Left renal cortex interstitium (tissue), 4 donors: ENCODE measurements around the gene CYP19A1. TPM values are rescaled to one million over a fixed set of nuclear protein-coding genes. Genes with fewer than 3 reads are reported as not detected.

Experiments
- DNase-seq, 4 donors: peaks; one replicate each; pipeline ENCODE4 v3.0.0-alpha.2; 2013; ENCODE audit warnings: low read depth in 4 of 4, low spot score in 2 of 4, missing footprints in 1 of 4
- polyA plus RNA-seq, 4 donors: library from polyadenylated mRNA; unstranded; fragments of 120-200 nt; gene quantifications; one replicate each; pipeline ENCODE4 v1.2.1, GENCODE V29; 2013; ENCODE audit not compliant: insufficient read length in 4 of 4

CYP19A1 gene
- polyA plus RNA-seq, 4 donors, result 0.14 to 0.99 TPM; not detected in 2

DNA sequence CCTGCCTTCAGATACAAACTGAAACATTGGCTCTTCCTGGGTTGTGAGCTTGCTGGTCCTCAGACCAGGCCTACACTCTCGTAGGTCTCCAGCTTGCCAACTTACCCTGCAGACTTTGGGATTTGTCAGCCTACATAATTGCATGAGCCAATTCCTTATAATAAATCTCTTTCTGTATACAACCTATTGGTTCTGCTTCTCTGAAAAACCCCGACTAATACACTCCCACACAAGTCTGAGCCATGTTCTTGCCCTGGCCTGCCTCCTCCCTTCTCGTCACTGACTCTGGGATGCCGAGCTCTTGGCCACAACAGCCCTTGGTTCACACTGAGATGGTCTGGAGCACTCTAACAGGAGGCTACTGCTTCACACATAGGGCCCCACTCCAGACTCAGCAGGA lies 9.5 kb downstream of the CYP19A1 start:
- DNase-seq, result no peak

DNA sequence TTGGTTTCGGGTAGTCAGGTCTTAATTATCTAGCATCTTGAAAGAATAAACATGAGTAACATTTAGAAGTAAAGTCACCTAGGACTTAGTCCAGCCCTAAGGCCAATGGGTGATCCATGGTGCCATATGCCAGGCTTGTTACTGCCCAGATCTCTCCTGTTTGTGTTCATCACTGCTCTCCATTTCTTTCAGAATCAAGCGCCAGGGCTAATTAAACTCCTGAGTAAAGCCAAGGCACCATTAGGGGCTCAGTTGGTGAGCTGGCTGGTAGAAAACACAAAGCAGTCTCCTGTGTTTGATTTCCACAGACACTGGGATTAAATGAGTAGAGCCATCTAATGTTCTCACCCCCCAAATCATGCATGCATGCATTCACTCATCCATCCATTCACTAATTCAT lies 11.3 kb downstream of the CYP19A1 start:
- DNase-seq, result no peak

DNA sequence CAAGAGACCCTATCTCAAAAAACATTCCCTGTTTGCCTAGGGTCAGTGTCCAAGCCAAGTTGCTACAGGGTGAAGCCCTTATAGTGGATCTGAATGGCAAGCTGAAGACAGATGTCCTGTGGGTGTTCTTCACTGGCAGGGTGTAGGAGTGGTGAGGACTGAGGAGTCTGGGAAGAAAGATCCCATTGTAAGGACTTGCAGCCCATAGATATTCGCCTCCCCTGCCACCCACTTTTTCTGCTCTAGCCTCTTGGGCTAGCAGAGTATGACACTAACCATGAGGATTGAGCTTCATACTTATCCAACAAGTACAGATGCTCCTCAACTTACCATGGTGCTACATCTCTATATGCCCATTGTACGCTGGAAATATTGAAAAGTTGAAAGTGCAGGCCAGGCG lies 13.2 kb downstream of the CYP19A1 start:
- no peak for DNase-seq

DNA sequence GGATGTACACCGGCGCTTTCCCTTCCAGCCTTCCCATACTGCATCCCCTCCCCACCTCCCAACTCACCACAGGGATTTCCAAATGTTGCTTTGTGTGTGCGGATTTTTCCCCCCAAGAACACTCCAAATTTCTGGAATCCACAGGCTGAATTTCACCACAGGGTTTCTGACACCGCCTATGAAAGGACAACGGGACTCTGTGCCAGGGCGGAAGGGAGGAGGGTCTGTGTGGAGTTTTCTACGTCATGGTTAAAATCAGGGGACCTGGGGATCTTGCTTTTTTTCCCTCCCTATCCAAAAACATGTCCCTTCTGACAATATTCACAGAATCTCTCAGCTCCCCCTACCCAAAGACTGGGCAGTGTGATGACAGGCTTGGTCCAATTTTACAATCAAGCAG lies 14.6 kb downstream of the CYP19A1 start:
- DNase-seq, result no peak

DNA sequence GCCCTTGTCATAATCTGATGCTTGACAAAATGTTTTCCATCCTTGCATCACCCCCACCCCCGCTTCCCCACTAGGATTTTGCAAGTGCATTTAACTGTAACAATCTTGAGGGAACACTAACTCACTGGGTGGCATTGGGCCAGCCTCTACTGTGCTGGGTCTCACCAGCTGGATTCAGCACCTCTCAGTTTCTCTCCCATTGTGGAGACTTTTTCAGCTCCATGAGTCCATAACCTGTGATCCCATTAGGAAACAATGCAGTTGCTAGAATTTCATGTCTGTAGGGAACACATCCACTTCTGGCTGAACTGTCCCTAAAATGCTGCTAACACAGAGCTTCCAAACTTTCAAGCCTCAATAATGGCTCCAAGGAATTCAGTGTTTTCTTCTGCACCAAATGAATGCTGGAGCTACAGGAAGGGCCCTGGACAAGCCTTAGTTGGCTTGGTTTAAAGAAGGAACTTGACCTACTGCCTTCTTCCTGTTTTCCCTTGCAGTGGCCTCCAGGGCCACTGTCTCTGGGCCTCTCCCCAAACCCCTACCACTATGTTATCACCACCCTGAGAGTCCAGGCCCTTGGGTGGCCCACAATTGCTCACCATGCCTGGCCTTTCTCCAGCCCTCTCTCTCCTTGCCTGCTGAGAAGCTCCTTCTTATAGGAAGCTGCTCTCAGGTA lies 15.6 kb downstream of the CYP19A1 start:
- no peak for DNase-seq

DNA sequence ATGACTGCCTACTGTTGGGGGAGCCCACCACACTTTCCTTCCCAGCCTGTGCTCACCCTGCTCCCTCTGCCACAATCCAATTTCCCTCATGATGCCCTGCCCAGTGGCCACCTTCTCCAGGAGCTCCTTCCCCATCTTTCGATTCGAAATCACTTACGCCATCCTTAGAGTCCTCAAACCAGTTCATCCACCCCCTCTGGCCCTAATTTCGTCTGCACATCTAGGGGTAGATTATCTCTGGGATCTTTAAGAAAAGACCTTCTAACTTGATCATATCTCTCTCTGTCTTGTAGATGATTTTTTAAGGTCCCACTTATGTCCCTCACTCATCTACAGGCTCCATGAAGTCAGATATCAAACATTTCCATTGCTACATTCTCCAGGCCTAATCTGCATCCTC lies 17.1 kb downstream of the CYP19A1 start:
- DNase-seq, result no peak

DNA sequence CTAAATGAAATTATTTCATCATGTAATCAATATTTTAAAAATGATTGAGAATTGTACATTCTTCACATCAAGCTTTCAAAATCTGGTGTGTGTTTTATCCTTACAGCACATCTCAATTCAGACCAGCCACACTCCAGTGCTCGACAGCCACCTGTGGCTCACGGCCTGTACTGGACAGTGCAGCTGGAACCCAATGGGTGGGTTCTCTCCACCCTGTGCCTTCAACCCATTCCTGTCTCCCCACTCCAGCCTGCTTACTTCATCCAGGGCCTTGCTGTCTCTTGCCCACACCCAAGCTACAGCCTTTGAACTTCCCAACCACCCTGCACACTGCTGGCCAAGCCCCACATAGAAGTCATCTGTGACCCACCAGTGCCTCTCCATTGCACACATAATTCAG lies 17.6 kb downstream of the CYP19A1 start:
- DNase-seq, result no peak

DNA sequence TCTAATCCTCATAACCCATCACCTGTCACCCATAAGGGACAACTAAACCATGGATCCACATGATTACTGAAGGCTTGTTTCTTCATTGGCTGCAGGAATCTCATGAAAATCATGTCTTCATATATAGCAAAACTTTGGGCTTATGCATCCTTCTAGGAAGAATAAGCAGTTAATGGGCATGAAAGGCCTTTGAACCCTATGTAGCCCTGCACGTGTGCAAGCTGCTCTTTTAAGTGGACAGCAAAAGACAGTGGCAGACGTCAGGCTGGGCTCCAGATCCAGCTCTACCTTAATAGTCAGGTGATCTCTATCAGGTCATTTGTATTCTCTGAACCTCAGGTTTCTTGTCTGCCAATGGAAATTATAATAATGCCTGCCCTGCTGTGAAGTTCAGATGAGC lies 18.9 kb downstream of the CYP19A1 start:
- no peak for DNase-seq

DNA sequence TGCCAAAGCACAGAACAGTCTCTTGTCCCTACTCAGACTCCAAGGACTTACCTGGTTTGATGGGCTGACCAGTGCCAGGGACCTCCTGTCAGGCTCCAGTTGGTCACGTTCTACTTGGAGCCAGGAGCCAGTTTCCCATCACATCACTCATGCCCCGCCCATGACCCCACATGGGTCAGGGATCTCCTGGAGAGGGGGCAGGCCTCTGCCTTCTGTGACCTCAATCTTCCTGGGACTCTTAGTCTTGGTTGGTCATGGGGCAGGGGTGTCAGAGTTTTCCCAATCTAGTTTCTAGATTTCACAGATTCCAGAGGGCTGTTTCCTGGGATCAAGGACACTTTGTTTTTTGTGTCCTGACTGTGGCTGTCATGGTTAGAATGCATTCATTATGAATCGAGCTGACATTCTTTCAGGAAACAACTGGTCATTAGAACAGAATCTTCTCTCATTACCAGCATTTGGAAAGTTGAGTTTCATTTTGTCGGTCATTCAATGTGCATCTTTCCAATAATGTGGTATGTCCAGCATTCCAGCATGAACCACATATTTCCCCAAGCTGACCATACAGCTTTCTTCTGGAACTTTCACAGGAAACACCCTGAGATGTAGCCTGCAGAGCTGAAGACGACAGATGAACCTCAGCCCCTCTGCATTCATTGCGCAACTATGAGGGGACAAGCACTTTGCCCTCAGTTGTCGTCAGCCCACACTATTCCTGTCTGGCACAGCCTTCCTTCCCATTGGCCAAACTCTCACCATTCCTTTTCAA lies 19.8 kb downstream of the CYP19A1 start:
- DNase-seq, result no peak

DNA sequence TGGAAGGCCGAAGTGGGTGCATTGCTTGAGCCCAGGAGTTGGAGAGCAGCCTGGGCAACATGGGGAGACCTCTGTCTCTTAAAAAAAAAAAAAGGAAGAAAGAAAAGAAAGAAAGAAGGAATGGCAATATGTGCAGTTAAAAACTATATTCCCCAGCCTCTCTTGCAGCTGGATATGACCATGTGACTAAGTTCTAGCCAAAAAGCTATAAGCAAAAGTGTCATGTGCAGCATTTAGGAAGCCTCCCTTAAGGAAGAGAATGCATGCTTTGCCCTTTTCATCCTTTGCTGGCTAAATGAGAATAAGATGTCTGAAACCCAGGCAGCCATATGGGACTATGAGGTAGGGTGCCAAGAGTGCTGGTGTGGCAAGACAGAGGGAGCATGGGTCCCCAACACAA lies 21.8 kb downstream of the CYP19A1 start:
- DNase-seq, result no peak

DNA sequence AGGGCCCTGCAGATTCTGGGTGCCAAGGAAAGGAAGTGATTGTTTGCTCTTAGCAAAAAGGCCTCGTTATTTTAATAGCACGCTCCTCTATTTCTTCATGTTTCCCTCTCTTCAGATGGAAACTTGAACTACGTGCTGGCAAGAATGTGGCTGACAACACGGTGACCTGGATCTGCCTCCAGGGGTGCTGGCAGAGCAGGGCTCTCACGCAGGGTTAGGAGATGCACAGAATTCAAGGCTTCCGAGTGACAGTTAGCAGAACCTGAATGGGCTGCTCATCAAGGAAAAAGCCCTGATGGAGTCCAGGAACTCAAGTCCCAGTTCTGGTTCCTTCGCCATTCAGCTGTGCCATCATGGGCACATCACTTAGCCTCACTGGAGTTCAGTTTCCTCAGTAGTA lies 22.7 kb downstream of the CYP19A1 start:
- no peak for DNase-seq

DNA sequence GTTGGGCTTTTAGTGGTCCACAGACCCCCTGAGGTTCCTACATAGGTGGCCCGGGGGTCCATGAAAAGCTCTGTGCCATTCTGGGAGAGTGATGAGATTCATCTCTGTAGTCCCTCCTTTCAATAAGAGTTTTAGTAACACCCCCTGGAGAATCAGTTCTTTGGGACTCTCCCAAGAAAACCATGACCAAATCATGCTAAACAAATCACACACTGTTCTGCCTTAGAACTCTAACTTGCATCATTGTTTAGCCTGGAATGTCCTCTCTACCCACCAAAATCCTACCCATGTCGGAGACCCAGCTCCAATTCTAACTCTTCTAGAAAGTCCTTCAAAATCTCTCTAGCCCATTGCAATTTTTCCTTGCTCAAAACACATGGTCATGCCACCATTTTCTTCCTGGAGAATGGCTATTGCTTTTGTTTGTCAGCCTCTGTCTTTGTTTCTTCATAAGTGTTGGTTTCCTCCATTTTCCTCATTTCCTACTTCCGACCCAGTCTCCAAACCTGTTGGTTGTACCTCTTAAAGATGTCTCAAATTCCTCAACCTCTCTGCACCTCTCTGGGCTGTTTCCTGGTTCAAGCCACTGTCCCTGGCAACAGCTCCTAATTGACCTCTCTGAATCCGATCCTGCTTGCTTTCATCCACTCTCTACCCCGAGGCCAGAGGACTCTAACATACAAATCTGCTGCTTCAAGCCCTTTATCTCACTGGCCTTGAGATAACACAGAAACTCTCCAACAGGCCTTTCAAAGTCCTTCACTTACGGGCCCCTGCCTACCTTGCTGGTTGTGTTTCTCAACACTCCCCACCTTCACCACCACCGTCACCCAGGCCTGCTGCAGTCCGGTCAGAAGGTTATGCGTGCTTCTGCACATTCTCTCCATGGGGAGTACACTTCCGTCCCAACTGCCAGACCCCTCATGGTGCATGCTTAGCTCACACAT lies 23.7 kb downstream of the CYP19A1 start:
- DNase-seq, result no peak

DNA sequence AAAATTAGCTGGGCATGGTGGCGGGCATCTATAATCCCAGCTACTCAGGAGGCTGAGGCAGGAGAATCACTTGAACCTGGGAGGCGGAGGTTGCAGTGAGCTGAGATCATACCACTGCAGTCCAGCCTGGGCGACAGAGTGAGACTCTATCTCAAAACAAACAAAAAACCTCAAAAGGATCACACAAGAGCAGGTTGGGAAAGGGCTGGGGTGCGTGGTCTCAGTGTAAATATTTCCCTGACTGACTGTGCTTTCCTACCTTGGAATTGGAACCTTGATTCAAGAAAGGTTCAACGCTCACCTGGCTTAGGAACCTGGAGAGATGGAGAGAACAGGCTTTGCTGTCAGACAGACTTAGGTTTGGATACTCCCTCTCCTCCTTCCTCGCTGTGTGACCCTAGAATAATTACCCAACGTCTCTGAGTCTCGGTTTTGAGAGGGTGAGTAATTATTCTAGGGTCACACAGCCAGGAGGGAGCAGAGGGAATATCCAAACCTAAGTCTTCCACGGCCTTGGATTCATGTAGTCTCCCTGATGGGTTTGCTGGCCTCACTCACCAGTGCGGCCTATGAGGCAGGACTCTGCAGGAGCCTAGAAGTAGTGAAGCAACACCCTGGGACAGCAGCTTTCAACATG lies 24.6 kb downstream of the CYP19A1 start:
- DNase-seq, result no peak

DNA sequence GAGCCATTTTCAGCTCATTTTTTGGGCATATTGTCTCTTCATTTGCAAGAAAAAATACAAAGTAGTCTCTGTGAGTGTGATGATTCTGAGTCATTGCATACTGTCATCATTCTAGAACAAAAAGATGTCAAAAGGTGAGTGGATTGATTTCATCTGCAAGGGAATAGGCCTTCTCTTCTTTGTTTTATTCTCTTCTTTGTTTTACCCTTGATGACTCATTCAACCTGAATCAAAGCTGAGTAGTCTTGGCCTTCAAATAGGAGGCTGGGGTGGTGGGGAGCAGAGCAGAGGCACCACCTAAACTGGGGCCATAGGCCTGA lies 25.4 kb downstream of the CYP19A1 start:
- DNase-seq, result no peak

DNA sequence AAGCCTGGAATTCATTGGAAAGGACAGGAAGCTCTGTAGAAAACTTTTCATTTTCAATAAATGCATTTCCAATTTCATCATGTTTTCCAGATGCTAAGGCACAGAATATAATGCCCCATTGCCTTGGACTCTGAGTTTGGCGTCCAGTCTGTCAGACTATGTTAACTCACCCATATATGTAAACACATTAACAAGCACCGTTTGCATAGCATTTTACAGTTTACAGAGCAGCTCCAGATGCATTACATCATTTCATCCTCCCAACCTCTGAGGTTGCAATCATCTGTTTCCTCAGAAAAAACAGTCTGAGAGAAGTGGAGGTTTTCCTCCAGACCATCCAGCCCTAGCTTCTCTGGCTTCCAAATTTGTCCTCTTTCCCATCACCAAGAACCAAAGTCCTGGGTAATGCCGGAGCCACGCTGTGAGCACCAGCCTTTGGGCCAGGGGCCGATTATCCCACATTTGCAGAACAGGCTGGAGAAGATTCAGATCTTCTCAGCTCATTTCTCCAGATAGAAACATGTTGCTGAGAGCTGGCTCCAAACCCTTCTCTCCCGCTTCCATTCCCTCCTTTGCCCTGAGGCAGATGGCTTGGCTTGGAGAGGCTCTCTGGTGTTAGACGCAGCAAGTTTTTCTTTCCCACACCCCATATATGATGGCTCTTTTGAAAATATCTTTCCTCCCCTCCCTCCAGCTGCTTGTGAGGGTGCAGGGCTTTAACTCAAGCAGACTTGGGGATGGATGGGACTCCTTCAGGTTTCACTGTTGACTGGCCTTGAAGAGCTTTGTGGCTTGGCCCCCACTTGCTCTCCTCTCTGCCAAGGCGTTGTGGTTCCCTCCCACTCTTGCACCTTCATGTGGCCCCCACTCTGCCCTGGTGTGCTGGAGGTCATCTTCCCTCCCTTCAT lies 26.0 kb downstream of the CYP19A1 start:
- DNase-seq, result no peak

DNA sequence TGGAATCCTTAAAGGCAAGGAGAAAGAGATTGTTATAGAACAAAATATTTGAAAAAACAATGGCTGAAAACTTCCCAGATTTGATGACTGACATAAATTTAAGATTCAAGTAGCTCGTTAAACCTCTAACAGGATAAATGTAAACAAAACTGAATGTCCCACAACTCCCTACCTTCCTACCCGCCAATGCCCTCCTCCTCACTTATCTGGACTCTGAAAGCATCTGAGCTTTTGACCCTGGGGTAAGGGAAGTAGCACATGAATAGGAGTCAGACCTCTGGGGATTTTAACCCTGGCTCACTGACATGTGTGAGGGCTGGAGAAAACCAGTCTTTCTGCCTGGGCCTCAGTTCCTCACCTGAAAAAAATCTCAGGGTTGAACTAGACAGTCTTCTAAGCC lies 26.9 kb downstream of the CYP19A1 start:
- DNase-seq, result no peak

DNA sequence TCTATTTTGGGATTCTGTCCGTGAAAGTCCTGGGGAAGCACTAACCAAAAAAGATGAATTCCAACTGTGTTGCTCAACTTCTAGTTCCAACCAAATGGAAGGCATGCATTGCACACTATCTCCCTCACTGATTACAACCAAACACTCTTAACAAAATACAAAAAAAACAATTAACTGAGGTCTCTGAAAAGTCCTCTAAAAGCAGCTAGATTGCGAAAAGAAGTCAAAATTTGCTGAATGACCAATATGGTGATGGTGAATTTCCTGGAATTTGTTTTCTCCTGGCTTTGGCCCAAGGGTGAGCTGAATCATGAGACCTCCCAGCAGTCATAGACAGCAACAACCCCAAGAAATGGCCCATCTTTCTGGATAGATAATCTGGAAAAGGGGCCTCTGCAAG lies 28.3 kb downstream of the CYP19A1 start:
- DNase-seq, result no peak

DNA sequence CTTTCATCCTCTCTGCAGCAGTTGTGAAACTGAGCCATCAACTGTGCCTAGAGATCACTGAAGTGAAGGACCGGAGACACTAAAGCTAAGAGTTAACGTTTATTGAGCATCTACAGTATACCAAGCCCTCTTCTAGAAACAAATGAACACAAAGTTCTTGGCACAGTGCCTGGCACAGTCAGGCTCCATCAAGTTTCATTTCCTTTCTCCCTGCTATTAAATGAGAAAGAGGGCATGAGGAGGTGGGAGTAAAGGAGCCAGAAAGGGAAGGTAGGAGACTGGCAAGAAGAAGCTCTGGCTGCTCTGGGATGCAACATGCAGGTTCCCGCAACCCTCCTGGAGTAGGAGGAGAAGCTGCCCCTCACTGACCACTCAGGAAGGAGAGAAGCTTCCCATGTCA lies 30.6 kb downstream of the CYP19A1 start:
- no peak for DNase-seq

DNA sequence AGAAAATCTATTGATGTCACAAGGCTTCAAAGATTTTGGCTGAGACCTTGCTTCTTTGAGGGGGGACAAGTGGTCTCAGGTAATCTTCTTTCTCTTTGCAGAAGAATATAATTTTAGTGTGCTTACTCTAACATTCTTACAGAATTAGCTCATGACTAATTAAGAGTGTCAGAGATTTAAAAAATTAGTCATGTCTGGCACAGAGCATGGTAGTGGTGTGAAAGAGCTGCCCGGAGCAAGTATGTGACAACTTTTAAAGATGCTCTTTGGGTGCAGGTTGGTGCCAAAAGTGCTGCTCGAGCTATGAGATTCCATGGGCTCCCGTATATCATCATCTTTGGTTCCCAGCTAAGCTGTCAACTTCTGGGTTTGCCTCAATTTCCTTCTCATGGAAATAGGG lies 31.1 kb downstream of the CYP19A1 start:
- no peak for DNase-seq

DNA sequence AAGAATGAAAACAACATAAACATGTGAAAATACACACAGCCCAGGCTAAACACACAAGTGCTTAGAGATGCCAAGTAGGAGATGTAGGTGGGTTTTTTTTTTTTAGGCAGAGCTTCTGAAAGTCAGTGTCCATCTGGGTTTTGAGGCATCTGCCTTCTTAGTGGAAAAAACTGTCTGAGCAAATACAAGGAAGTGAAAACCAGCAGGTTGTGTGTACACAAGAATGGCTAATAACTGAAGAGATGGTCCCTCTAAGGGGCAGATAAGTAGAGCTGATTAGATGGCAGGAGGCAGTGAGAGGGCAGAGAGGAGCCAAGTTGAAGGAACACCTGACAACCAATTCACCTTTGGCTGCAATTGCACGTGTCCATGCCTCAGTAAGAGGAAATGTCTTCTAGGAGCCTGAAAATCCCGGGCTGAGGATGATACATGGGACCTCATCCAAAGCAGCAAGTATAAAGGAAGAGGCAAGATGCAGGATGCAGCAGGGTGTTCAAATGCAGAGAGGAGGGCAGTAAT lies 34.9 kb downstream of the CYP19A1 start:
- no peak for DNase-seq
